ENCODE results near the gene NECTIN4. TPM values are rescaled to one million over a fixed set of nuclear protein-coding genes. Genes with fewer than 3 reads are reported as not detected.

The NECTIN4 gene
- not detected for total RNA-seq

- H3K36me3 ChIP-seq: no peaks in the 10 kb centered on the region
- no peak within 1 kb of the TSS for H3K4me3 ChIP-seq
- H3K4me1 ChIP-seq: no peaks in the 10 kb centered on the region
- H3K27me3 ChIP-seq: no peaks in the 10 kb centered on the region
- DNase-seq (ENCODE audit: low spot score in 2 of 2): peak in 1 of 2 donors; percentile 60
- TF ChIP-seq, protein P1, sequence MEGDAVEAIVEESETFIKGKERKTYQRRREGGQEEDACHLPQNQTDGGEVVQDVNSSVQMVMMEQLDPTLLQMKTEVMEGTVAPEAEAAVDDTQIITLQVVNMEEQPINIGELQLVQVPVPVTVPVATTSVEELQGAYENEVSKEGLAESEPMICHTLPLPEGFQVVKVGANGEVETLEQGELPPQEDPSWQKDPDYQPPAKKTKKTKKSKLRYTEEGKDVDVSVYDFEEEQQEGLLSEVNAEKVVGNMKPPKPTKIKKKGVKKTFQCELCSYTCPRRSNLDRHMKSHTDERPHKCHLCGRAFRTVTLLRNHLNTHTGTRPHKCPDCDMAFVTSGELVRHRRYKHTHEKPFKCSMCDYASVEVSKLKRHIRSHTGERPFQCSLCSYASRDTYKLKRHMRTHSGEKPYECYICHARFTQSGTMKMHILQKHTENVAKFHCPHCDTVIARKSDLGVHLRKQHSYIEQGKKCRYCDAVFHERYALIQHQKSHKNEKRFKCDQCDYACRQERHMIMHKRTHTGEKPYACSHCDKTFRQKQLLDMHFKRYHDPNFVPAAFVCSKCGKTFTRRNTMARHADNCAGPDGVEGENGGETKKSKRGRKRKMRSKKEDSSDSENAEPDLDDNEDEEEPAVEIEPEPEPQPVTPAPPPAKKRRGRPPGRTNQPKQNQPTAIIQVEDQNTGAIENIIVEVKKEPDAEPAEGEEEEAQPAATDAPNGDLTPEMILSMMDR (IDR thresholded peaks at IDR 0.05): no peak
- H3K9me3 ChIP-seq: no peaks in the 10 kb centered on the region
- intact Hi-C loops (cut with DNase I): no loop called here
- no peak within 1 kb of the TSS for H3K27ac ChIP-seq
Observed at GRCh38 chr1:161089251-161089924, at the start of gene NECTIN4. Gene NECTIN4, minus strand, starts transcription at chr1:161089558. Its CDS starts 262 bp downstream, at chr1:161089296.

GRCh38 chr1:161138431-161138830 is 49.1 kb upstream of the NECTIN4 start:
- intact Hi-C loops (cut with DNase I): no loop called here
- Histone ChIP-seq H3K27ac (no peak overlapping the region), H3K4me3 (no peak overlapping the region), H3K9me3 (no peaks in the 10 kb centered on the region), H3K4me1 (peaks cover 0 to 8% of the 10 kb centered on the region in 2 donors), H3K27me3 (no peaks in the 10 kb centered on the region), H3K36me3 (no peaks in the 10 kb centered on the region)
- DNase-seq (ENCODE audit: low spot score in 2 of 2): no peak
- TF ChIP-seq, protein P1 (IDR thresholded peaks at IDR 0.05): no peak

DNA sequence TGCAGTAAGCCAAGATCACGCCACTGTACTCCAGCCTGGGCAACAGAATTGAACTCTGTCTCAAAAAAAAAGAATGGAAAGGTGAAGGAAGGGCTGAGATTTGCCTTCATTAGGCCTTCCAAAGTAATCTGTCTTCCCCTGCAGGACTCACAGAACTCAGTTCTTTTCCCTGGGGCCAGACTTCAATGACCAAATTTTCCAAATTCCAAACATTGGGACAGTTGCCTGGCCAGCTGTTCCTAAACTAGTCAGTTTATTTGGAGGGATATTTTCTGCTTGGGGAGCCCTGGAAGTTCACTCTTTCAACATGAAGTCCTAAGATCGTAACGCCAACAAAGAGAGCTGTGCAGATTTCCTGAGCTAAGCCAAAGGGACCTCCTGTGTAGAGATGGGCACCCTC is 48.5 kb upstream of the NECTIN4 start:
- TF ChIP-seq, protein P1 (IDR thresholded peaks at IDR 0.05): no peak
- intact Hi-C loops (cut with DNase I): no loop called here
- DNase-seq (ENCODE audit: low spot score in 2 of 2): no peak

GRCh38 chr1:161133220-161133740 is 43.9 kb upstream of the NECTIN4 start:
- TF ChIP-seq, protein P1 (IDR thresholded peaks at IDR 0.05): no peak
- Histone ChIP-seq H3K36me3 (peaks cover 8 to 10% of the 10 kb centered on the region in 2 donors), H3K9me3 (no peaks in the 10 kb centered on the region), H3K27me3 (no peaks in the 10 kb centered on the region), H3K27ac (peak overlapping the region; percentile 96 to 98), H3K4me1 (peaks cover 5 to 19% of the 10 kb centered on the region in 2 donors), H3K4me3 (peak overlapping the region; percentile 71 to 89)
- DNase-seq (ENCODE audit: low spot score in 2 of 2): no peak
- intact Hi-C loops (cut with DNase I): loop anchor here (2.0 to 5.0 kb wide), 4 partner anchors 26 to 594 kb away; partner anchors contain the start of genes KLHDC9 and USP21

More for the DNA sequence above, 48.5 kb upstream of the NECTIN4 start:
- Histone ChIP-seq H3K27ac (no peak overlapping the region), H3K4me1 (peaks cover 0 to 8% of the 10 kb centered on the region in 2 donors), H3K36me3 (no peaks in the 10 kb centered on the region), H3K27me3 (no peaks in the 10 kb centered on the region), H3K9me3 (no peaks in the 10 kb centered on the region), H3K4me3 (no peak overlapping the region)

- peaks cover 5 to 22% of the 10 kb centered on the region in 2 donors for H3K4me1 ChIP-seq
- intact Hi-C loops (cut with DNase I): loop anchor here (1.0 to 5.0 kb wide), 8 partner anchors 14 to 594 kb away; partner anchors contain the start of genes KLHDC9, NDUFS2, NIT1 and PFDN2
- peak; percentile 89 to 98 for DNase-seq (ENCODE audit: low spot score in 2 of 2)
- TF ChIP-seq, protein P1 (IDR thresholded peaks at IDR 0.05): no peak
- H3K4me3 ChIP-seq: peak within 1 kb of the TSS; percentile 71 to 89
- H3K36me3 ChIP-seq: peaks cover 15 to 17% of the 10 kb centered on the region in 2 donors
- H3K27ac ChIP-seq: peak within 1 kb of the TSS; percentile 96 to 98
- no peaks in the 10 kb centered on the region for H3K27me3 ChIP-seq
- no peaks in the 10 kb centered on the region for H3K9me3 ChIP-seq
Observed at GRCh38 chr1:161132410-161133219, 43.3 kb upstream of the NECTIN4 start, which contains the start of gene DEDD. Gene DEDD, minus strand, starts transcription at chr1:161132667. Its CDS starts 8,205 bp downstream, at chr1:161124462.
